HepG2 (cell line): Measurements from ENCODE around the gene CHL1.

ENCODE experiments used
- POLR2A ChIP-seq, 2 experiments: IDR thresholded peaks; 2 replicates each; pipeline ENCODE4 v1.6.1; 2011; ENCODE audit warnings: low read depth in 2 of 2, low read length in 2 of 2, mild to moderate bottlenecking in 1 of 2, moderate library complexity in 1 of 2; ENCODE audit not compliant: insufficient read depth in 1 of 2
- SYNCRIP ChIP-seq: fragments of 200-400 bp; formaldehyde crosslinking; IDR thresholded peaks from 2 replicates; pipeline ENCODE4 v1.6.1; 2018; ENCODE audit warnings: mild to moderate bottlenecking, low read depth, low read length; ENCODE audit not compliant: insufficient read depth
- ZNF354B ChIP-seq: sonication (generic); formaldehyde crosslinking; IDR thresholded peaks from 2 replicates; pipeline ENCODE4 v1.8.0; 2022; ENCODE audit warnings: mild to moderate bottlenecking, missing genetic modification reagents
- ZNF766 ChIP-seq: sonication (generic); formaldehyde crosslinking; IDR thresholded peaks from 2 replicates; pipeline ENCODE4 v1.5.0; 2020; ENCODE audit warnings: missing genetic modification reagents, borderline replicate concordance

DNA sequence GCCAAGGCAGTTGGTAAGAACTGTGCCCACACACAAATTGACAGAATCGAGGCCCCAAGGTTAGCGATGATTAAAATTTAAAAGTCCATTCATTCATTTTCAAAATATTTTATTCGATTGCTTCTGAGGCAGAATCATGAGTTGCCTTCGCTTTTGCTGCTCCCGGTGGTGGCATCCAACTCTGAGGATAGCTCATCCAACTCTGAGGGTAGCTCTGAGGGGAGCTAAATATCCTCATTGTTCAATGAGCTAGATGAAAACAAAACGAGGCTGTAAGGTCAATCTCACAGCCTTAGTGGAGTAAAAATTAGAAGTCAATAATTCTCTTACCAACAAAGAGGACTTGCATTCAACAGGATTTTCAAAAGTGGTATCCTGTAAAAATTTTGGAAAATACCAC lies 897 bp upstream of the CHL1 start:
- TF ChIP-seq POLR2A (IDR thresholded peaks at IDR 0.05; ENCODE audit: insufficient read depth in 1 of 2, low read depth in 2 of 2, low read length in 2 of 2) (no peak), SYNCRIP (no peak), ZNF354B (CRISPR knock-in tag) (no peak), ZNF766 (CRISPR knock-in tag) (no peak)
